ENCODE results near the gene HNRNPUL1.

- TF ChIP-seq, protein P1, sequence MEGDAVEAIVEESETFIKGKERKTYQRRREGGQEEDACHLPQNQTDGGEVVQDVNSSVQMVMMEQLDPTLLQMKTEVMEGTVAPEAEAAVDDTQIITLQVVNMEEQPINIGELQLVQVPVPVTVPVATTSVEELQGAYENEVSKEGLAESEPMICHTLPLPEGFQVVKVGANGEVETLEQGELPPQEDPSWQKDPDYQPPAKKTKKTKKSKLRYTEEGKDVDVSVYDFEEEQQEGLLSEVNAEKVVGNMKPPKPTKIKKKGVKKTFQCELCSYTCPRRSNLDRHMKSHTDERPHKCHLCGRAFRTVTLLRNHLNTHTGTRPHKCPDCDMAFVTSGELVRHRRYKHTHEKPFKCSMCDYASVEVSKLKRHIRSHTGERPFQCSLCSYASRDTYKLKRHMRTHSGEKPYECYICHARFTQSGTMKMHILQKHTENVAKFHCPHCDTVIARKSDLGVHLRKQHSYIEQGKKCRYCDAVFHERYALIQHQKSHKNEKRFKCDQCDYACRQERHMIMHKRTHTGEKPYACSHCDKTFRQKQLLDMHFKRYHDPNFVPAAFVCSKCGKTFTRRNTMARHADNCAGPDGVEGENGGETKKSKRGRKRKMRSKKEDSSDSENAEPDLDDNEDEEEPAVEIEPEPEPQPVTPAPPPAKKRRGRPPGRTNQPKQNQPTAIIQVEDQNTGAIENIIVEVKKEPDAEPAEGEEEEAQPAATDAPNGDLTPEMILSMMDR (conservative IDR thresholded peaks at IDR 0.05 in 1 of 2, IDR thresholded peaks at IDR 0.05 in 1 of 2; ENCODE audit: low read depth in 1 of 2, low read length in 2 of 2): no peak
- no peak for TF ChIP-seq EZH2 (IDR thresholded peaks at IDR 0.05; ENCODE audit: low read length, missing control alignments)
Measured at GRCh38 chr19:41296433-41296871, 32.3 kb downstream of the HNRNPUL1 start.

Data from fibroblast of lung (primary cell).